ENCODE data around the gene SSBP3. TPM values are rescaled to one million over a fixed set of nuclear protein-coding genes. Genes with fewer than 3 reads are reported as not detected.
"Not testable (repeated sequence)": the region's sequence is repeated elsewhere in the genome, so short reads cannot be mapped to it uniquely, and the experiment has no call there.

Gene SSBP3
- total RNA-seq, 1 donor from 2014 or later, result 51.0 TPM

DNA sequence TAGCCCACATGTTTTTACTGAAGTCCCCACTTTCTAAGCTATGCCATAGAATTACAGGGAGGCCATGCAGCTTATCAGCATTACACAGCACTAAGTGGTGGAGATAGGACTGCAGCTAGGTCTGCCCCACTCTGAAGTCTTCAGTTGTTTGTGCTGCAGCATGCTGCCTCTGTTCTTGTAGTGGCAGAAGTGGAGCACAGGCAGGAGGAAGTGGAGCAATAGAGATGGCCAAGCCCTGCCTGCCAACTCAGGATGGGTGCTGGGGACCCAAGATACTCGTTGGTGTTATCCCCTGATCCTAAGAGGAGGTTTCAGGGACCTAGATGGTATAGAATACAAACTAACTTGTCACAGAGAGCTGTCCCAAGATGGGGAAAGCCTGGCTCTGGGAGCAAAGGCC lies 193.3 kb downstream of the SSBP3 start:
- Histone ChIP-seq H3K4me1 (no peaks in the 10 kb centered on the region), H3K36me3 (peaks cover 83 to 95% of the 10 kb centered on the region in 2 donors), H3K27me3 (no peaks in the 10 kb centered on the region), H3K27ac (no peak overlapping the region), H3K9me3 (no peaks in the 10 kb centered on the region), H3K4me3 (no peak overlapping the region)
- intact Hi-C loops (cut with DNase I), result no loop called here
- TF ChIP-seq, protein P1, sequence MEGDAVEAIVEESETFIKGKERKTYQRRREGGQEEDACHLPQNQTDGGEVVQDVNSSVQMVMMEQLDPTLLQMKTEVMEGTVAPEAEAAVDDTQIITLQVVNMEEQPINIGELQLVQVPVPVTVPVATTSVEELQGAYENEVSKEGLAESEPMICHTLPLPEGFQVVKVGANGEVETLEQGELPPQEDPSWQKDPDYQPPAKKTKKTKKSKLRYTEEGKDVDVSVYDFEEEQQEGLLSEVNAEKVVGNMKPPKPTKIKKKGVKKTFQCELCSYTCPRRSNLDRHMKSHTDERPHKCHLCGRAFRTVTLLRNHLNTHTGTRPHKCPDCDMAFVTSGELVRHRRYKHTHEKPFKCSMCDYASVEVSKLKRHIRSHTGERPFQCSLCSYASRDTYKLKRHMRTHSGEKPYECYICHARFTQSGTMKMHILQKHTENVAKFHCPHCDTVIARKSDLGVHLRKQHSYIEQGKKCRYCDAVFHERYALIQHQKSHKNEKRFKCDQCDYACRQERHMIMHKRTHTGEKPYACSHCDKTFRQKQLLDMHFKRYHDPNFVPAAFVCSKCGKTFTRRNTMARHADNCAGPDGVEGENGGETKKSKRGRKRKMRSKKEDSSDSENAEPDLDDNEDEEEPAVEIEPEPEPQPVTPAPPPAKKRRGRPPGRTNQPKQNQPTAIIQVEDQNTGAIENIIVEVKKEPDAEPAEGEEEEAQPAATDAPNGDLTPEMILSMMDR (IDR thresholded peaks at IDR 0.05), result no peak
- DNase-seq (ENCODE audit: low spot score in 2 of 2), result no peak

DNA sequence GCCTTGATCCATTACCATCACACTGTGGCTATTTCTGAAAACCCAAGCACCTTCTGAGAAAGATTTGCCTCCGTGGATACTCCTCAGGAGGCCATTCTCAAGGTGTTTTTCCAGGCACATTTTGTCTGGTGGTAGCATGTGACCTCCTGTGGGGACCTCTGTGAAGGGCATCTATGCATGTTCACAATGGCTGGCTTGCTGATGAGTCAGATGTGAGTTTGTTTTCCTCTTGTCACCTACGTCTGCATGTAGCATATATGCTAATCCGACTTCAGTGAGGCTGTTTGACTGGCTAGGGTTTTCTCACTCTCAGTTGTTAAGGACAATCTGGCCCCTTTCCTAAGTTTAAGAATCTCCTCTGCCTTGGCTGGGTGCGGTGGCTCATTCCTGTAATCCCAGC lies 198.3 kb downstream of the SSBP3 start:
- DNase-seq (ENCODE audit: low spot score in 2 of 2); H3K27me3 ChIP-seq; H3K9me3 ChIP-seq; H3K27ac ChIP-seq; intact Hi-C loops (cut with DNase I); H3K4me3 ChIP-seq; H3K4me1 ChIP-seq: not testable (repeated sequence)
- peaks cover 61 to 77% of the 10 kb centered on the region in 2 donors for H3K36me3 ChIP-seq

DNA sequence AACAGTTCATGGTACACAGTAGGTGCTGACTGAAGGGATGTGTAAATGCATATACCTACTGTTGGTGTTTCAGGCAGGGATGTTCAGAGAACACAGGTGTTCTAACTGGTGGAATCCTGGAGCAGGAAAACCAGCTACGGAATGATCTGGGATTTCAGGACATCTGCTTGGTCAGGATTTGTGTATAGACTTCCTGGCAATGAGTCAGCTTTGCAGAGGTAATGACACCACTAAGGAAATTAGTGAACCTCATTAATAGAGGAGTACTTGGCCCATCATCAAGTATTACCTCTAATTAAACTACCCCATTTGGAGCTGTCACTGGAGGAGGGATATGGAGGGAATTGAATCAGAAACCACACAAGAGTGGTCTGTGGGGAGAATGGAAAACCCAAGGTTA lies 198.9 kb downstream of the SSBP3 start:
- TF ChIP-seq, protein P1 (IDR thresholded peaks at IDR 0.05), result no peak
- no peak for DNase-seq (ENCODE audit: low spot score in 2 of 2)
- Histone ChIP-seq H3K9me3 (no peaks in the 10 kb centered on the region), H3K27ac (no peak overlapping the region), H3K4me1 (peaks cover 0 to 1% of the 10 kb centered on the region in 2 donors), H3K36me3 (peaks cover 55 to 71% of the 10 kb centered on the region in 2 donors), H3K4me3 (no peak overlapping the region), H3K27me3 (no peaks in the 10 kb centered on the region)
- intact Hi-C loops (cut with DNase I), result no loop called here

DNA sequence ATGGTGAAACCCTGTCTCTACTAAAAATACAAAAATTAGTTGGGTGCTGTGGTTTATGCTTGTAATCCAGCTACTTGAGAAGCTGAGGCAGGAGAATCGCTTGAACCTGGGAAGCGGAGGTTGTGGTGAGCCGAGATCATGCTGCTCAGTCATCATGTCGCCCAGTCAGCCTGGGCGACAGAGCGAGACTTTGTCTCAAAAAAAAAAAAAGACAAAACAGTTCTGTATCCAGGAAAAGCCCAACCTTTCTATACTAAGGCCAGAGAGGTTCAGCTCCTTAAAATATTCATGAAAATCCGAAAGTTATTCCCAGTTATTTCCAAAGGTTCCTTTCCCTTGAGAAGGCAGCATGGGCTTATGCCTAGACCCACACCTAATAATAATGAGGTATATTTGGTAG lies 202.0 kb downstream of the SSBP3 start:
- intact Hi-C loops (cut with DNase I), result loop anchor here (5.0 kb wide), 1 partner anchor 203 kb away; the partner anchor contains the start of gene SSBP3
- TF ChIP-seq, protein P1 (IDR thresholded peaks at IDR 0.05), result no peak
- Histone ChIP-seq H3K4me3 (no peak overlapping the region), H3K9me3 (no peaks in the 10 kb centered on the region), H3K36me3 (peaks cover 29 to 41% of the 10 kb centered on the region in 2 donors), H3K27me3 (no peaks in the 10 kb centered on the region), H3K27ac (no peak overlapping the region), H3K4me1 (peaks cover 0 to 16% of the 10 kb centered on the region in 2 donors)
- no peak for DNase-seq (ENCODE audit: low spot score in 2 of 2)

DNA sequence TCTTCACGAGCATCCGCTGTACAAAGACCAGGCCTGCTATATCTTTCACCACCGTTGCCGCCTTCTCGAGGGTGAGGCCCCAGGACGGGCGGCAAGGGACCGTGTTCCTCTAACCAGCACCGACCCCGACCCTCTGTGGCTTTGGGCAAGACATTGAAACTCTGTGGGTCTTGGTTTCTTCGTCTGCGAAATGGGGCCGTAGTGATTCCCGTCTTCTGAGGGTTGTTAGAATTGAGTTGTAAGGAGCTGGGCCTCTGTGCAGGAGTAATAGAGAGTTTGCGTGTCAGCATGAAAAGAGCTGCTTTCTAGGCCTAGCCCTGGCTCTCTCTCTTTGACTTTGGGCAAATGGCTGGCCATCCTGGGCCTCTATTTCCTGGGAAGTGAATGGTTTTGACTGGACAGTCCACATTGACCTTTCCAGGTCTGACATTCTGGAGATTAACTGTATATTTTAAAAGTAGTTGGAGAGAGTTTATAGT lies 205.6 kb downstream of the SSBP3 start:
- TF ChIP-seq, protein P1 (IDR thresholded peaks at IDR 0.05), result no peak
- Histone ChIP-seq H3K9me3 (no peaks in the 10 kb centered on the region), H3K27ac (peak overlapping the region; percentile 44 to 68), H3K4me3 (peak overlapping the region; percentile 73 to 75), H3K27me3 (no peaks in the 10 kb centered on the region), H3K4me1 (peaks cover 0 to 16% of the 10 kb centered on the region in 2 donors), H3K36me3 (peaks cover 6 to 14% of the 10 kb centered on the region in 2 donors)
- no peak for DNase-seq (ENCODE audit: low spot score in 2 of 2)
- intact Hi-C loops (cut with DNase I), result loop anchor here (1.0 to 5.0 kb wide), 3 partner anchors 73 to 288 kb away; partner anchors contain the start of gene SSBP3

DNA sequence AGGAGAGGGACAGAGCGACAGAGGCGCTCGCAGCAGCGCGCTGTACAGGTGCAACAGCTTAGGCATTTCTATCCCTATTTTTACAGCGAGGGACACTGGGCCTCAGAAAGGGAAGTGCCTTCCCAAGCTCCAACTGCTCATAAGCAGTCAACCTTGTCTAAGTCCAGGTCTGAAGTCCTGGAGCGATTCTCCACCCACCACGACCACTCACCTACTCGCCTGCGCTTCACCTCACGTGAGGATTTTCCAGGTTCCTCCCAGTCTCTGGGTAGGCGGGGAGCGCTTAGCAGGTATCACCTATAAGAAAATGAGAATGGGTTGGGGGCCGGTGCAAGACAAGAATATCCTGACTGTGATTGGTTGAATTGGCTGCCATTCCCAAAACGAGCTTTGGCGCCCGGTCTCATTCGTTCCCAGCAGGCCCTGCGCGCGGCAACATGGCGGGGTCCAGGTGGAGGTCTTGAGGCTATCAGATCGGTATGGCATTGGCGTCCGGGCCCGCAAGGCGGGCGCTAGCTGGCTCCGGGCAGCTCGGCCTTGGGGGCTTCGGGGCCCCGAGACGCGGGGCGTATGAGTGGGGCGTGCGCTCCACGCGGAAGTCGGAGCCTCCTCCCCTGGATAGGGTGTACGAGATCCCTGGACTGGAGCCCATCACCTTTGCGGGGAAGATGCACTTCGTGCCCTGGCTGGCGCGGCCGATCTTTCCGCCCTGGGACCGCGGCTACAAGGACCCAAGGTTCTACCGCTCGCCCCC lies 206.3 kb downstream of the SSBP3 start, which contains the start of the genes CYB5RL and MRPL37:
CYB5RL (minus strand) TSS at position 266 of the 754 bp plus-strand sequence. CDS start 4,414 bp downstream, outside the sequence.
MRPL37 (plus strand) TSS at position 403 of the 754 bp plus-strand sequence; CDS start at position 480, 77 bp downstream.
- TF ChIP-seq, protein P1 (IDR thresholded peaks at IDR 0.05), result no peak
- DNase-seq (ENCODE audit: low spot score in 2 of 2), result peak; percentile 74 to 96
- peaks cover 4 to 14% of the 10 kb centered on the region in 2 donors for H3K36me3 ChIP-seq
- no peaks in the 10 kb centered on the region for H3K9me3 ChIP-seq
- intact Hi-C loops (cut with DNase I), result loop anchor here (1.0 to 10.0 kb wide), 4 partner anchors 73 to 515 kb away; partner anchors contain the start of genes SSBP3 and TTC4
- no peaks in the 10 kb centered on the region for H3K27me3 ChIP-seq
- H3K4me1 ChIP-seq, result peaks cover 0 to 16% of the 10 kb centered on the region in 2 donors
- peak within 1 kb of the TSS; percentile 44 to 68 for H3K27ac ChIP-seq
- H3K4me3 ChIP-seq, result peak within 1 kb of the TSS; percentile 73 to 75
